Activated T-cell treated with anti-CD3 and anti-CD28 coated beads, Interleukin-2, amount 50 U/mL, for 4 hours (primary cell): ENCODE data around the gene DRC7. TPM values are rescaled to one million over a fixed set of nuclear protein-coding genes. Genes with fewer than 3 reads are reported as not detected.

Experiments used
- ATAC-seq, 2 donors: fragments of 200-7000 bp; cut with Tn5 transposase; one replicate each; pipeline ENCODE4 v1.10.0; 2021
- DNase-seq: peaks from one replicate; pipeline ENCODE4 v3.0.0-alpha.2; 2020
- H3K27me3 Mint-ChIP-seq: one replicate; pipeline ENCODE4 v1.8.0; 2021; ENCODE audit warnings: low read depth, mixed read lengths
- H3K36me3 Mint-ChIP-seq: one replicate; pipeline ENCODE4 v1.8.0; 2022; ENCODE audit warnings: mixed read lengths; ENCODE audit not compliant: insufficient read depth
- H3K4me1 Mint-ChIP-seq: one replicate; pipeline ENCODE4 v1.8.0; 2021; ENCODE audit warnings: low read depth, mixed read lengths
- H3K4me3 Mint-ChIP-seq: one replicate; pipeline ENCODE4 v1.8.0; 2021; ENCODE audit warnings: mild to moderate bottlenecking, moderate library complexity, mixed read lengths
- H3K9me3 Mint-ChIP-seq: one replicate; pipeline ENCODE4 v1.8.0; 2021; ENCODE audit warnings: mixed read lengths
- total RNA-seq, 3 donors: library from RNA; stranded (reverse); gene quantifications; one replicate each; pipeline ENCODE4 v1.2.1, GENCODE V29; 2021

DRC7 gene
- total RNA-seq, 3 donors from 2014 or later: not detected

- Mint-ChIP-seq H3K9me3 (peaks cover 11% of the 10 kb centered on the region), H3K4me3 (no peak overlapping the region), H3K36me3 (peaks cover 8% of the 10 kb centered on the region), H3K4me1 (peaks cover 16% of the 10 kb centered on the region), H3K27me3 (no peaks in the 10 kb centered on the region)
- no peak for DNase-seq
- ATAC-seq: no peak
These were observed 37.4 kb downstream of the DRC7 start for GRCh38 chr16:57732037-57732436.

DNA sequence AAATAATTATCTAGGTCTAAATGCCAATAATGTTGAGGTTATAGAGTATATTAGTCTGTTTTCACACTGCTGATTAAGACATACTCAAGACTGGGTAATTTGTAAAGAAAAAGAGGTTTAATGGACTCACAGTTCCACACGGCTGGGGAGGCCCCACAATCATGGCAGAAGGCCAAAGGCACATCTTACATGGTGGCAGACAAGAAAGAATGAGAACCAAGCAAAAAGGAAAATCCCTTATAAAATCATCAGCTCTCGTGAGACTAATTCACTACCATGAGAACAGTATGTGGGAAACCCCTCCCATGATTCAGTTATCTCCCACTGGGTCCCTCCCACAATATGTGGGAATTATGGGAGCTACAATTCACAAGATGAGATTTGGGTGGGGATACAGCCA, 38.1 kb downstream of the DRC7 start:
- peak overlapping the region; percentile 27 for H3K4me3 Mint-ChIP-seq
- no peaks in the 10 kb centered on the region for H3K27me3 Mint-ChIP-seq
- H3K4me1 Mint-ChIP-seq: peaks cover 23% of the 10 kb centered on the region
- H3K9me3 Mint-ChIP-seq: peaks cover 11% of the 10 kb centered on the region
- DNase-seq (no peak), ATAC-seq (no peak)
- peaks cover 8% of the 10 kb centered on the region for H3K36me3 Mint-ChIP-seq

DNA sequence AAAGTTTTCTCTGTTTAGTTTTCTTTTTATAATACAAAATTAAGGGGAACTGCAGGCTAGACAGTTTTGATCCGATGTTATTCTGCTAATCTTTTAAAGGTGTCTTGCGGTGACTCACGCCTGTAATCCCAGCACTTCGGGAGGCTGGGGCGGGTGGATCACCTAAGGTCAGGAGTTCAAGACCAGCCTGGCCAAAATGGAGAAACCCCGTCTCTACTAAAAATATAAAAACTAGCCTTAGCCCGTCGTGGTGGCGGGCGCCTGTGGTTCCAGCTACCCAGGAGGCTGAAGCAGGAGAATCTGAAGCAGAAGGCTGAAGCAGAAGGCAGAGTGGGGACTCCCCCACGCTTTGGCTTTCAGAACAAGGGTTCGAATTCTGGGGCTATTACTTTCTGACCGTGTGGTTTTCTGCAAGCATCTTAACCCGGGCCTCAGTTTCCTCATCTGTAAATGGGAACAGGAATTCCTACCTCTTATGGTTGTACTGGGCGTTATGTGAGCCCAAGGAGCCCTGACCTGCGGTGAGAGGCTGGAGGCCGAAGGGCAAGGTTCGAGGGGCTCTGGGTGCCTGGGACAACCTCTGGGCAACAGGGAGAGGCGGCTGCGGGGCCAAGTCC, 39.8 kb downstream of the DRC7 start:
- H3K9me3 Mint-ChIP-seq: peaks cover 11% of the 10 kb centered on the region
- DNase-seq (no peak), ATAC-seq (no peak)
- peak overlapping the region; percentile 94 for H3K4me3 Mint-ChIP-seq
- no peaks in the 10 kb centered on the region for H3K27me3 Mint-ChIP-seq
- peaks cover 23% of the 10 kb centered on the region for H3K4me1 Mint-ChIP-seq
- peaks cover 8% of the 10 kb centered on the region for H3K36me3 Mint-ChIP-seq

- H3K36me3 Mint-ChIP-seq: peaks cover 8% of the 10 kb centered on the region
- peak; percentile 95 for DNase-seq
These were observed 40.5 kb downstream of the DRC7 start for GRCh38 chr16:57734925-57735754.

DNA sequence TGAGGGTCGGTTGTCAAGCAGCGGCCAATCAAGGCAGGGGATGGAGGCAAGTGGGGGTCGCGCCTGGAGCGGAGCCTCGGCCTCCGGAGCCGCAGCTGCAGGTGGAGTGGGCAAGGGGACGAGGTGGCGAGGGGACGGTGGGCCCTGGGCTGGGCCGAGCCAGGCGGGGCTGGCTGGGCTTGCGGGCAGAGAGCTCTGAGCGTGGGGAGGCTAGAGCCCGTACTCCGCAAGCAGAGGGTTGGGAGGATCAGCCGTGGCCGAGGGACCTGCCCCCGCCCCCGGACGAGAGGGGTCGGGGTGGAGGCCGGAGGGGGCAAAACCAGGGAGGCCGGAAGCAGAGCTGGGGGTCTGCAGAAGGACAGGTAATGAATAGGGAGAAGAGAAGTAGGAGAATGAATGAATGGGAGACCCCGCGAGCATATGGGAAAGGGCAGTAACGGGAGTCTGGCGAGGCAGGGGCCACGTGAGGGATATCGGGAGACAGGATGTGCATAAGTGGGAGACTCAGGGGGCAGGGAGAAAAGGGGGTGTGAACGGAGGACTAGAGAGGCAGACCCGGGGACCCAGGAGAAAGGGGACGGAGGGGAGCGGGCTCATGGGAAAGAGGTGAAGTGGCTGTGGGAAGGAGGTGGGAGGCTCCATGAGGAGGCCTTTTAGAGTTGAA, 41.3 kb downstream of the DRC7 start, which contains the start of gene KATNB1:
KATNB1 (plus strand) TSS at position 16 of the 664 bp plus-strand sequence. CDS start 1,474 bp downstream, outside the sequence.
- Mint-ChIP-seq H3K4me3 (peak within 1 kb of the TSS; percentile 94), H3K27me3 (no peaks in the 10 kb centered on the region), H3K36me3 (peaks cover 8% of the 10 kb centered on the region), H3K4me1 (peaks cover 23% of the 10 kb centered on the region), H3K9me3 (peaks cover 11% of the 10 kb centered on the region)
- DNase-seq: no peak
- no peak for ATAC-seq

More at GRCh38 chr16:57734925-57735754, 40.5 kb downstream of the DRC7 start:
- Mint-ChIP-seq H3K9me3 (peaks cover 11% of the 10 kb centered on the region), H3K4me3 (peak overlapping the region; percentile 94), H3K4me1 (peaks cover 23% of the 10 kb centered on the region), H3K27me3 (no peaks in the 10 kb centered on the region)
- peak; percentile 91 to 96 for ATAC-seq

GRCh38 chr16:57736419-57737351, 42.1 kb downstream of the DRC7 start:
- peak overlapping the region; percentile 94 for H3K4me3 Mint-ChIP-seq
- ATAC-seq: no peak
- peaks cover 8% of the 10 kb centered on the region for H3K36me3 Mint-ChIP-seq
- H3K4me1 Mint-ChIP-seq: peaks cover 23% of the 10 kb centered on the region
- no peak for DNase-seq
- H3K27me3 Mint-ChIP-seq: no peaks in the 10 kb centered on the region
- H3K9me3 Mint-ChIP-seq: peaks cover 11% of the 10 kb centered on the region

- DNase-seq: no peak
- peaks cover 2% of the 10 kb centered on the region for H3K36me3 Mint-ChIP-seq
- ATAC-seq: no peak
- no peak overlapping the region for H3K4me3 Mint-ChIP-seq
- no peaks in the 10 kb centered on the region for H3K27me3 Mint-ChIP-seq
- H3K4me1 Mint-ChIP-seq: peaks cover 23% of the 10 kb centered on the region
- no peaks in the 10 kb centered on the region for H3K9me3 Mint-ChIP-seq
These were observed 44.2 kb downstream of the DRC7 start for GRCh38 chr16:57738844-57739243.

- Mint-ChIP-seq H3K36me3 (peaks cover 5% of the 10 kb centered on the region), H3K27me3 (no peaks in the 10 kb centered on the region), H3K4me1 (peaks cover 20% of the 10 kb centered on the region), H3K4me3 (no peak overlapping the region), H3K9me3 (no peaks in the 10 kb centered on the region)
- no peak for ATAC-seq
- no peak for DNase-seq
These were observed 45.3 kb downstream of the DRC7 start for GRCh38 chr16:57739756-57740422.

- Mint-ChIP-seq H3K36me3 (peaks cover 5% of the 10 kb centered on the region), H3K4me3 (no peak overlapping the region), H3K4me1 (peaks cover 18% of the 10 kb centered on the region), H3K27me3 (no peaks in the 10 kb centered on the region), H3K9me3 (no peaks in the 10 kb centered on the region)
- DNase-seq (no peak), ATAC-seq (no peak)
These were observed 45.9 kb downstream of the DRC7 start for GRCh38 chr16:57740423-57741071.

- ATAC-seq (no peak), DNase-seq (no peak)
- Mint-ChIP-seq H3K36me3 (peaks cover 10% of the 10 kb centered on the region), H3K4me3 (no peak overlapping the region), H3K9me3 (no peaks in the 10 kb centered on the region), H3K4me1 (peaks cover 10% of the 10 kb centered on the region), H3K27me3 (no peaks in the 10 kb centered on the region)
These were observed 47.1 kb downstream of the DRC7 start for GRCh38 chr16:57741660-57742191.

- H3K4me1 Mint-ChIP-seq: peaks cover 2% of the 10 kb centered on the region
- no peaks in the 10 kb centered on the region for H3K9me3 Mint-ChIP-seq
- DNase-seq (no peak), ATAC-seq (no peak)
- H3K36me3 Mint-ChIP-seq: peaks cover 10% of the 10 kb centered on the region
- no peaks in the 10 kb centered on the region for H3K27me3 Mint-ChIP-seq
- no peak overlapping the region for H3K4me3 Mint-ChIP-seq
These were observed 47.9 kb downstream of the DRC7 start for GRCh38 chr16:57742543-57742942.

GRCh38 chr16:57743458-57743857, 48.9 kb downstream of the DRC7 start:
- H3K4me3 Mint-ChIP-seq: no peak overlapping the region
- no peaks in the 10 kb centered on the region for H3K9me3 Mint-ChIP-seq
- no peaks in the 10 kb centered on the region for H3K27me3 Mint-ChIP-seq
- no peak for DNase-seq
- ATAC-seq: no peak
- H3K36me3 Mint-ChIP-seq: peaks cover 10% of the 10 kb centered on the region
- no peaks in the 10 kb centered on the region for H3K4me1 Mint-ChIP-seq
